IMR-90 (cell line): ENCODE data around the gene OBI1. TPM values are rescaled to one million over a fixed set of nuclear protein-coding genes. Genes with fewer than 3 reads are reported as not detected.

Source experiments
- ATAC-seq: fragments of 200-7000 bp; cut with Tn5 transposase; 2 replicates; pipeline ENCODE4 v1.9.1; 2020; ENCODE audit warnings: low read depth, mild to moderate bottlenecking, moderate library complexity
- BruUV-seq: library from RNA; stranded (reverse); fragments of 400-500 nt; replicated peaks from 2 replicates; lab custom pipeline; 2021; lab: Mats Ljungman, UMichigan
- CTCF ChIA-PET: fragments of 300-600 bp; formaldehyde crosslinking; extraction: SDS; loops from one replicate; lab custom pipeline; 2021; ENCODE audit warnings: antibody characterized with exemption; lab: Yijun Ruan, JAX
- POLR2A ChIA-PET: fragments of 300-600 bp; sonication (Branson Sonifier 250); formaldehyde crosslinking; loops from one replicate; lab custom pipeline; 2022; ENCODE audit warnings: antibody characterized with exemption; ENCODE audit not compliant: unreplicated experiment; lab: Charles Lee
- DNase-seq: peaks from one replicate; pipeline ENCODE4 v3.0.0; 2013
- H2AFZ ChIP-seq: replicated peaks from 2 replicates; pipeline ENCODE3; 2013; ENCODE audit warnings: low read length, mild to moderate bottlenecking; ENCODE audit not compliant: poor library complexity
- H2AK5ac ChIP-seq: 2 replicates; pipeline ENCODE4 v1.6.1; 2013; ENCODE audit warnings: low read depth, low read length, inconsistent platforms
- H2AK9ac ChIP-seq: replicated peaks from 2 replicates; pipeline ENCODE3; 2013; ENCODE audit warnings: mild to moderate bottlenecking, low read depth, low read length, moderate library complexity; ENCODE audit not compliant: poor library complexity
- H2BK120ac ChIP-seq: 2 replicates; pipeline ENCODE4 v1.6.1; 2013; ENCODE audit warnings: low read depth, low read length, inconsistent platforms
- H2BK15ac ChIP-seq: 3 replicates; pipeline ENCODE4 v1.6.1; 2013; ENCODE audit warnings: low read depth, low read length, inconsistent platforms
- H2BK20ac ChIP-seq: 2 replicates; pipeline ENCODE4 v1.6.1; 2013; ENCODE audit warnings: low read depth, mild to moderate bottlenecking, inconsistent platforms, low read length, moderate library complexity
- H2BK5ac ChIP-seq: 2 replicates; pipeline ENCODE4 v1.6.1; 2013; ENCODE audit warnings: mild to moderate bottlenecking, low read depth, low read length, inconsistent platforms; ENCODE audit not compliant: poor library complexity, severe bottlenecking
- H3K14ac ChIP-seq: replicated peaks from 2 replicates; pipeline ENCODE4 v1.6.1; 2013; ENCODE audit warnings: low read depth, low read length, inconsistent platforms
- H3K18ac ChIP-seq: 2 replicates; pipeline ENCODE4 v1.6.1; 2013; ENCODE audit warnings: low read depth, low read length, control low read depth
- H3K23ac ChIP-seq: 2 replicates; pipeline ENCODE4 v1.6.1; 2013; ENCODE audit warnings: low read depth, low read length, inconsistent platforms
- H3K27ac ChIP-seq: 2 replicates; pipeline ENCODE4 v1.5.1; 2013; ENCODE audit warnings: mild to moderate bottlenecking, control low read depth, low read length; ENCODE audit not compliant: insufficient read depth
- H3K27me3 ChIP-seq: 2 replicates; pipeline ENCODE4 v1.6.1; 2013; ENCODE audit warnings: low read length; ENCODE audit not compliant: control insufficient read depth, insufficient read depth
- H3K36me3 ChIP-seq: 2 replicates; pipeline ENCODE4 v1.6.1; 2013; ENCODE audit warnings: low read length, mixed read lengths; ENCODE audit not compliant: control insufficient read depth, insufficient read depth
- H3K4ac ChIP-seq: 2 replicates; pipeline ENCODE4 v1.6.1; 2013; ENCODE audit warnings: low read depth, low read length, inconsistent platforms
- H3K4me1 ChIP-seq: 2 replicates; pipeline ENCODE4 v1.6.1; 2013; ENCODE audit warnings: low read length, mixed read lengths; ENCODE audit not compliant: control insufficient read depth, insufficient read depth
- H3K4me2 ChIP-seq: 2 replicates; pipeline ENCODE4 v1.6.1; 2013; ENCODE audit warnings: low read depth, mild to moderate bottlenecking, control low read depth, low read length, moderate library complexity
- H3K4me3 ChIP-seq: 2 replicates; pipeline ENCODE4 v1.5.1; 2013; ENCODE audit warnings: low read depth, mild to moderate bottlenecking, control low read depth, low read length, moderate library complexity; ENCODE audit not compliant: insufficient read depth
- H3K56ac ChIP-seq: 2 replicates; pipeline ENCODE4 v1.6.1; 2013; ENCODE audit warnings: low read length, inconsistent platforms; ENCODE audit not compliant: insufficient read depth; ENCODE audit errors: extremely low read depth
- H3K79me1 ChIP-seq, 2 experiments: 2 replicates each; pipeline ENCODE4 v1.6.1; 2013; ENCODE audit warnings: low read length in 2 of 2, inconsistent platforms in 1 of 2, low read depth in 1 of 2
- H3K9ac ChIP-seq: 2 replicates; pipeline ENCODE4 v1.6.1; 2013; ENCODE audit warnings: low read depth, low read length, control low read depth
- H3K9me1 ChIP-seq: 2 replicates; pipeline ENCODE4 v1.6.1; 2013; ENCODE audit warnings: low read length, inconsistent platforms; ENCODE audit not compliant: insufficient read depth
- H3K9me3 ChIP-seq: 2 replicates; pipeline ENCODE4 v1.6.1; 2013; ENCODE audit warnings: low read length; ENCODE audit not compliant: control insufficient read depth, insufficient read depth
- H4K20me1 ChIP-seq: 2 replicates; pipeline ENCODE4 v1.6.1; 2013; ENCODE audit warnings: low read length, inconsistent platforms; ENCODE audit not compliant: insufficient read depth
- H4K5ac ChIP-seq: 2 replicates; pipeline ENCODE4 v1.6.1; 2013; ENCODE audit warnings: mild to moderate bottlenecking, low read depth, low read length, control low read depth
- H4K8ac ChIP-seq, 2 experiments: 2 replicates each; pipeline ENCODE4 v1.6.1; 2013; ENCODE audit warnings: low read depth in 2 of 2, low read length in 2 of 2, control low read depth in 1 of 2, inconsistent platforms in 1 of 2
- H4K91ac ChIP-seq: 2 replicates; pipeline ENCODE4 v1.6.1; 2013; ENCODE audit warnings: low read depth, low read length, inconsistent platforms; ENCODE audit not compliant: insufficient read depth
- CHD1 ChIP-seq: IDR thresholded peaks from 2 replicates; pipeline ENCODE4 v1.6.1; 2012; ENCODE audit warnings: low read depth, low read length, improper control_type of control experiment
- WGBS, 2 experiments: methylation state at CpG; one replicate each; pipeline versions ENCODE4 v1.1.5 to v1.1.7; 2013; ENCODE audit warnings: missing lambda C conversion rate in 2 of 2; ENCODE audit not compliant: insufficient read length in 1 of 2; ENCODE audit errors: extremely low coverage in 2 of 2; 5-methylcytosine and 5-hydroxymethylcytosine counted together
- dilution Hi-C: fragments of 300-500 bp; cut with HindIII; formaldehyde crosslinking; loops from one replicate; pipeline ENCODE4 v1.14.3; 2018; ENCODE audit warnings: low sequenced_read_pairs; ENCODE audit not compliant: unreplicated experiment
- in situ Hi-C: fragments of 300-500 bp; cut with MboI; formaldehyde crosslinking; loops from 3 replicates; pipeline ENCODE4 v1.14.3; 2019; ENCODE audit warnings: low sequenced_read_pairs, inconsistent platforms, mixed read lengths
- intact Hi-C: fragments of 100-400 bp; cut with micrococcal nuclease; formaldehyde crosslinking; loops from 2 replicates; pipeline ENCODE4 v1.10.0; 2022
- polyA plus RNA-seq, 3 experiments: library from polyadenylated mRNA; depleted of rRNA; stranded (reverse); fragments of >200 nt; gene quantifications; 2 replicates each; pipeline ENCODE4 v1.2.3, GENCODE V29; 2012; ENCODE audit warnings: low replicate concordance in 1 of 3
- total RNA-seq: library from RNA; depleted of rRNA; stranded (reverse); fragments of >200 nt; gene quantifications from 2 replicates; pipeline ENCODE4 v1.2.3, GENCODE V29; 2012

The OBI1 gene
- total and polyA plus RNA-seq, 2 of the 4 experiments (the other 2 are of a cell fraction) = 4.4 to 11.8 TPM

GRCh38 chr13:78659732-78660494, 958 bp upstream of the OBI1 start:
- no TSS peak for BruUV-seq
- ChIA-PET POLR2A (interaction anchor here (0.6 kb wide), 1 partner anchor 306 kb away, joined by 6 read pairs; no protein-coding TSS in a partner anchor), CTCF (interaction anchor here (1.0 to 1.8 kb wide), 2 partner anchors 12 to 63 kb away, joined by 3 to 4 read pairs; no protein-coding TSS in a partner anchor)
- Histone ChIP-seq H3K14ac (peak overlapping the region; percentile 40; the same call in 1 of the 2 replicates), H3K27me3 (peaks cover 2% of the 10 kb centered on the region; the same call in 1 of the 2 replicates), H2AFZ (peak overlapping the region; percentile 86), H3K18ac (peak overlapping the region; percentile 46; the same call in 1 of the 2 replicates), H3K4me2 (peak overlapping the region; percentile 100), H3K79me1 (peaks cover 0 to 23% of the 10 kb centered on the region in 2 experiments; a peak in 2 of 4 replicates), H2BK20ac (no peak overlapping the region), H3K4me1 (peaks cover 5% of the 10 kb centered on the region), H4K5ac (peak overlapping the region; percentile 53), H3K4ac (no peak overlapping the region), H2BK5ac (no peak overlapping the region), H3K27ac (no peak overlapping the region), H2BK15ac (no peak overlapping the region), H4K91ac (no peak overlapping the region), H3K9me1 (no peaks in the 10 kb centered on the region), H3K36me3 (no peaks in the 10 kb centered on the region), H3K4me3 (peak overlapping the region; percentile 84), H4K8ac (peak overlapping the region; percentile 39 to 81), H2AK9ac (no peak overlapping the region), H4K20me1 (no peaks in the 10 kb centered on the region), H2BK120ac (0 out of 2 replicates have a peak overlapping the region, but pooled peaks have one; percentile 27), H3K56ac (peak overlapping the region; percentile 17; the same call in 1 of the 2 replicates), H3K9me3 (no peaks in the 10 kb centered on the region), H2AK5ac (no peak overlapping the region), H3K9ac (peak overlapping the region; percentile 79), H3K23ac (peak overlapping the region; percentile 73)
- dilution Hi-C loops (no loop called here), in situ Hi-C loops (no loop called here), intact Hi-C loops (loop anchor here (2.0 to 10.0 kb wide), 2 partner anchors 19 to 525 kb away; no protein-coding TSS in a partner anchor)
- WGBS, 2 experiments = no CpG with 5 or more reads among the region's 20 CpGs
- peak; percentile 1 for DNase-seq
- TF ChIP-seq CHD1 = no peak
- no peak for ATAC-seq
